H1 (cell line): Measurements from ENCODE around the gene UQCRC2. TPM values are rescaled to one million over a fixed set of nuclear protein-coding genes. Genes with fewer than 3 reads are reported as not detected.

Experiments used
- CTCF ChIA-PET: fragments of 300-600 bp; sonication (Branson Sonifier 250); formaldehyde crosslinking; loops from one replicate; lab custom pipeline; 2021; ENCODE audit not compliant: partially characterized antibody; lab: Charles Lee
- POLR2A ChIA-PET: fragments of 300-600 bp; sonication (Branson Sonifier 250); formaldehyde crosslinking; loops from one replicate; lab custom pipeline; 2021; ENCODE audit warnings: inconsistent platforms; ENCODE audit not compliant: partially characterized antibody; lab: Charles Lee
- DNase-seq, 2 experiments: peaks; one replicate each; pipeline versions ENCODE4 v3.0.0 to v3.0.0-alpha.2; 2010 to 2022; ENCODE audit warnings: low spot score in 2 of 2, low read depth in 1 of 2, mixed read lengths in 1 of 2
- FAIRE-seq: peaks from 2 replicates; lab custom pipeline; 2011; peaks lifted over from hg19 to GRCh38; lab: Jason Lieb, UNC
- H2AFZ ChIP-seq: 2 replicates; pipeline ENCODE4 v1.8.1; 2012; ENCODE audit warnings: low read length, inconsistent platforms
- H2AK5ac ChIP-seq: 2 replicates; pipeline ENCODE4 v1.6.1; 2013; ENCODE audit warnings: low read depth, low read length
- H2BK120ac ChIP-seq: replicated peaks from 2 replicates; pipeline ENCODE3; 2013; ENCODE audit warnings: low read depth, low read length, inconsistent platforms
- H2BK12ac ChIP-seq: 2 replicates; pipeline ENCODE4 v1.6.1; 2013; ENCODE audit warnings: low read depth, low read length
- H2BK15ac ChIP-seq: 2 replicates; pipeline ENCODE4 v1.6.1; 2013; ENCODE audit warnings: low read length
- H2BK20ac ChIP-seq: 2 replicates; pipeline ENCODE4 v1.6.1; 2013; ENCODE audit warnings: low read length
- H2BK5ac ChIP-seq: 2 replicates; pipeline ENCODE4 v1.6.1; 2013; ENCODE audit warnings: low read depth, low read length
- H3K14ac ChIP-seq: 2 replicates; pipeline ENCODE4 v1.6.1; 2013; ENCODE audit warnings: inconsistent platforms; ENCODE audit not compliant: insufficient read length
- H3K18ac ChIP-seq: 2 replicates; pipeline ENCODE4 v1.6.1; 2013; ENCODE audit warnings: low read length; ENCODE audit errors: extremely low read depth
- H3K23ac ChIP-seq: 2 replicates; pipeline ENCODE4 v1.6.1; 2013; ENCODE audit warnings: inconsistent platforms; ENCODE audit not compliant: insufficient read length
- H3K23me2 ChIP-seq: 2 replicates; pipeline ENCODE4 v1.6.1; 2013; ENCODE audit warnings: low read depth, low read length
- H3K27ac ChIP-seq: 2 replicates; pipeline ENCODE4 v1.6.1; 2011; ENCODE audit warnings: low read depth, low read length, inconsistent platforms
- H3K27me3 ChIP-seq, 4 experiments: replicated peaks in 1 of 4; 1 replicate in 1 of 4; 2 replicates in 3 of 4; pipeline versions ENCODE4 v1.6.1 to v1.8.1; 2011 to 2013; ENCODE audit warnings: low read length in 3 of 4, mild to moderate bottlenecking in 3 of 4, inconsistent platforms in 2 of 4, mixed read lengths in 2 of 4, moderate library complexity in 1 of 4; ENCODE audit not compliant: control insufficient read depth in 3 of 4, insufficient read depth in 3 of 4; ENCODE audit errors: extremely low read depth in 1 of 4
- H3K36me3 ChIP-seq, 4 experiments: 2 replicates each; pipeline versions ENCODE4 v1.6.1 to v1.8.1; 2011 to 2013; ENCODE audit warnings: mild to moderate bottlenecking in 4 of 4, low read length in 3 of 4, moderate library complexity in 2 of 4, control low read depth in 1 of 4, inconsistent platforms in 1 of 4; ENCODE audit not compliant: insufficient read depth in 4 of 4, control insufficient read depth in 2 of 4
- H3K4ac ChIP-seq: replicated peaks from 2 replicates; pipeline ENCODE3; 2013; ENCODE audit warnings: low read length, low read depth, mixed read lengths, inconsistent platforms; ENCODE audit not compliant: insufficient read length
- H3K4me1 ChIP-seq, 4 experiments: replicated peaks in 1 of 4; 1 replicate in 1 of 4; 2 replicates in 3 of 4; pipeline versions ENCODE4 v1.6.1 to v1.8.1; 2011 to 2013; ENCODE audit warnings: low read length in 3 of 4, inconsistent platforms in 2 of 4, mixed read lengths in 1 of 4; ENCODE audit not compliant: insufficient read depth in 4 of 4, control insufficient read depth in 3 of 4
- H3K4me2 ChIP-seq, 2 experiments: 2 replicates each; pipeline versions ENCODE4 v1.6.1 to v1.8.1; 2011 to 2013; ENCODE audit warnings: low read depth in 2 of 2, low read length in 2 of 2, control low read depth in 1 of 2, inconsistent platforms in 1 of 2, mild to moderate bottlenecking in 1 of 2; ENCODE audit not compliant: insufficient read depth in 1 of 2
- H3K4me3 ChIP-seq, 4 experiments: fragments of 200-600, 300-600 bp in 1 of 4; sonication (generic), shearing (Covaris generic), sonication (Bioruptor Twin) in 1 of 4; 2 replicates each; pipeline versions ENCODE4 v1.5.1 to v1.8.1; 2011 to 2016; ENCODE audit warnings: low read length in 4 of 4, low read depth in 3 of 4, control low read depth in 2 of 4, inconsistent platforms in 2 of 4, mild to moderate bottlenecking in 2 of 4, mixed read lengths in 1 of 4, moderate library complexity in 1 of 4; ENCODE audit not compliant: insufficient read depth in 2 of 4; ENCODE audit errors: extremely low read depth in 1 of 4
- H3K56ac ChIP-seq: replicated peaks from 2 replicates; pipeline ENCODE3; 2013; ENCODE audit warnings: low read depth, mild to moderate bottlenecking, mixed read lengths, low read length, inconsistent platforms; ENCODE audit not compliant: insufficient read length
- H3K79me1 ChIP-seq: 2 replicates; pipeline ENCODE4 v1.6.1; 2013; ENCODE audit warnings: low read depth, low read length, control low read depth
- H3K79me2 ChIP-seq, 2 experiments: 2 replicates each; pipeline versions ENCODE4 v1.6.1 to v1.8.1; 2012 to 2013; ENCODE audit warnings: low read length in 2 of 2, mild to moderate bottlenecking in 2 of 2, inconsistent platforms in 1 of 2; ENCODE audit not compliant: insufficient read depth in 2 of 2, control insufficient read depth in 1 of 2
- H3K9ac ChIP-seq, 4 experiments: replicated peaks in 1 of 4; 1 replicate in 1 of 4; 2 replicates in 3 of 4; pipeline versions ENCODE4 v1.6.1 to v1.8.1; 2011 to 2013; ENCODE audit warnings: low read depth in 3 of 4, low read length in 3 of 4, control low read depth in 2 of 4, mild to moderate bottlenecking in 2 of 4, moderate library complexity in 2 of 4, inconsistent platforms in 1 of 4; ENCODE audit errors: extremely low read depth in 1 of 4
- H3K9me3 ChIP-seq, 2 experiments: 2 replicates each; pipeline versions ENCODE4 v1.6.1 to v1.8.1; 2012 to 2013; ENCODE audit warnings: mild to moderate bottlenecking in 2 of 2, moderate library complexity in 2 of 2, control low read depth in 1 of 2, inconsistent platforms in 1 of 2, low read depth in 1 of 2, low read length in 1 of 2, mixed read lengths in 1 of 2; ENCODE audit not compliant: insufficient read depth in 2 of 2
- H4K20me1 ChIP-seq, 2 experiments: replicated peaks in 1 of 2; 2 replicates each; pipeline versions ENCODE3 to v1.8.1; 2011 to 2013; ENCODE audit warnings: inconsistent platforms in 2 of 2, low read length in 2 of 2, mild to moderate bottlenecking in 1 of 2; ENCODE audit not compliant: insufficient read depth in 2 of 2, control insufficient read depth in 1 of 2
- H4K5ac ChIP-seq: 2 replicates; pipeline ENCODE4 v1.6.1; 2013; ENCODE audit warnings: low read length, low read depth, mixed read lengths, inconsistent platforms; ENCODE audit not compliant: insufficient read length
- H4K8ac ChIP-seq: 2 replicates; pipeline ENCODE4 v1.8.0; 2013; ENCODE audit warnings: mild to moderate bottlenecking, moderate library complexity, low read length, inconsistent platforms; ENCODE audit not compliant: insufficient read depth; ENCODE audit errors: extremely low read depth
- H4K91ac ChIP-seq: replicated peaks from 2 replicates; pipeline ENCODE3; 2013; ENCODE audit warnings: low read length, mixed read lengths, inconsistent platforms; ENCODE audit not compliant: insufficient read length
- MAFK ChIP-seq: IDR thresholded peaks from 2 replicates; pipeline ENCODE4 v1.6.1; 2012; ENCODE audit warnings: low read depth, mild to moderate bottlenecking, improper control_type of control experiment, low read length
- WGBS, 2 experiments: shearing (Covaris generic) in 1 of 2; methylation state at CpG; one replicate each; pipeline versions ENCODE4 v1.1.6 to v1.1.7; 2013 to 2015; ENCODE audit warnings: low lambda C conversion rate in 2 of 2, mixed read lengths in 2 of 2, inconsistent platforms in 1 of 2, low coverage in 1 of 2, missing lambda C conversion rate in 1 of 2; ENCODE audit not compliant: insufficient replicate concordance in 2 of 2, insufficient coverage in 1 of 2, insufficient read length in 1 of 2; ENCODE audit errors: extremely low coverage in 1 of 2, missing lambda C conversion rate in 1 of 2; 5-methylcytosine and 5-hydroxymethylcytosine counted together
- polyA plus RNA-seq, 7 experiments: library from polyadenylated mRNA; depleted of rRNA in 3 of 7; stranded (reverse) in 5 of 7; unstranded in 2 of 7; fragments of >200 nt in 5 of 7; fragments of 200-250 nt in 2 of 7; gene quantifications; 1 replicate in 5 of 7; 2 replicates in 1 of 7; 4 replicates in 1 of 7; pipeline versions ENCODE4 v1.2.1 to v1.2.3, GENCODE V29; 2011 to 2013; ENCODE audit warnings: missing spikeins in 2 of 7, mixed read lengths in 2 of 7
- total RNA-seq: library from RNA; stranded (reverse); fragmentation: NEBNext Ultra II Directional; extraction: Animal tissue kit (Norgen Biotek cat#: 25700); gene quantifications from 2 replicates; pipeline ENCODE4 v1.2.1, GENCODE V29; 2021

UQCRC2 gene
- total and polyA plus RNA-seq, 2 of the 8 experiments (the other 6 are each of a cell fraction or from before 2014, with no cell fraction given) = 94.4 to 182 TPM

DNA sequence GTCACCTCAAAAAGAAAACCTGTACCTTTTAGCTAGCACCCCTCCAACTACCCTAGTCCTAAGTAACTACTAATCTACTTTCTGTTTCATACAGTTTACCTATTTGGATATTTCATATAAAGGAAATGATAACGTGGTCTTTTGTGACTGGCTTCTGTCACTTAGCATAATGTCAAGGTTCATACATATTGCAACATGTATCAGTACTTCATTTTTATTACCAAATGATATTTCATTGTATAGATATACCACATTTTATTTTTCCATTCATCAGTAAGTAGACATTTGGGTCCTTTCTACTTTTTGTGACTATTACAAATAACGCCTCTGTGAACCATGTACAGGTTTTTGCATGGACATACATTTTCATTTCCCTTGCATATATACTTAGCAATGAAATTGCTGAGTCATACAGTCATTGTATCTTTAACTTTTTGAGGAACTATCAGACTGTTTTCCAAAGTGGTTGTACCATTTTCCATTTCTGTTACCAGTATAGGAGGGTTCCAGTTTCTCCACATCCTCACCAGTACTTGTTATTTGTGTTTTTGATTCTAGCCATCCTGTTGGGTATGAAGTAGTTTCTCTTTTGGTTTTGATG, 78.4 kb downstream of the UQCRC2 start:
- H4K20me1 ChIP-seq = peaks cover 0 to 2% of the 10 kb centered on the region in 2 experiments
- CTCF ChIA-PET = interaction anchor here (0.9 to 1.0 kb wide), 2 partner anchors 13 to 24 kb away, joined by 3 read pairs; no protein-coding TSS in a partner anchor
- 0 out of 2 replicates have a peak, but pooled peaks have one; percentile 28 for TF ChIP-seq MAFK

More for the DNA sequence above, 78.4 kb downstream of the UQCRC2 start:
- Histone ChIP-seq H3K27me3 (no peaks in the 10 kb centered on the region), H2BK20ac (no peak overlapping the region), H3K27ac (no peak overlapping the region), H4K91ac (no peak overlapping the region), H3K56ac (no peak overlapping the region), H3K4me2 (no peak overlapping the region), H3K4me3 (no peak overlapping the region), H3K4me1 (peaks cover 0 to 5% (median 0%) of the 10 kb centered on the region in 4 experiments; a peak in 1 of 7 replicates), H3K18ac (no peak overlapping the region), H3K79me1 (peaks cover 3% of the 10 kb centered on the region; the same call in 1 of the 2 replicates), H3K36me3 (no peaks in the 10 kb centered on the region; a peak in 1 of 8 replicates), H3K9ac (no peak overlapping the region), H2BK5ac (no peak overlapping the region), H3K23me2 (no peaks in the 10 kb centered on the region), H2BK120ac (no peak overlapping the region), H4K8ac (no peak overlapping the region), H2AK5ac (no peak overlapping the region), H2BK12ac (no peak overlapping the region), H4K5ac (no peak overlapping the region), H2AFZ (no peak overlapping the region), H3K79me2 (peaks cover 0 to 17% of the 10 kb centered on the region in 2 experiments; a peak in 2 of 4 replicates), H3K9me3 (no peaks in the 10 kb centered on the region), H2BK15ac (no peak overlapping the region), H3K23ac (no peak overlapping the region), H3K4ac (no peak overlapping the region), H3K14ac (no peak overlapping the region)
- no peak for DNase-seq
- WGBS, 2 experiments = 60% methylated on average over 2 of the region's 2 CpGs; no CpG with 5 or more reads in 1 of the 2 experiments
- POLR2A ChIA-PET = no interaction called here
- no peak for FAIRE-seq
